H9 (cell line): ENCODE measurements around the gene TUB. TPM values are rescaled to one million over a fixed set of nuclear protein-coding genes. Genes with fewer than 3 reads are reported as not detected.

Experiments used
- DNase-seq: peaks from one replicate; pipeline ENCODE4 v3.0.0-alpha.2; 2017
- H2AFZ ChIP-seq: one replicate; pipeline ENCODE4 v1.6.1; 2013; ENCODE audit warnings: mild to moderate bottlenecking, low read length, control low read depth, moderate library complexity
- H2AK5ac ChIP-seq: 2 replicates; pipeline ENCODE4 v1.6.1; 2013; ENCODE audit warnings: low read length, control low read depth, mixed read lengths; ENCODE audit not compliant: insufficient read length
- H2BK120ac ChIP-seq: one replicate; pipeline ENCODE4 v1.6.1; 2013; ENCODE audit warnings: low read depth, mild to moderate bottlenecking, low read length, control low read depth, inconsistent platforms; ENCODE audit not compliant: poor library complexity, severe bottlenecking
- H2BK12ac ChIP-seq: 2 replicates; pipeline ENCODE4 v1.6.1; 2013; ENCODE audit warnings: low read length, control low read depth, mixed read lengths, low read depth; ENCODE audit not compliant: insufficient read length
- H2BK15ac ChIP-seq: 2 replicates; pipeline ENCODE4 v1.6.1; 2013; ENCODE audit warnings: low read depth, low read length, control low read depth
- H2BK20ac ChIP-seq: one replicate; pipeline ENCODE4 v1.6.1; 2013; ENCODE audit warnings: low read depth, mild to moderate bottlenecking, low read length, control low read depth, inconsistent platforms; ENCODE audit not compliant: poor library complexity, severe bottlenecking
- H2BK5ac ChIP-seq: 2 replicates; pipeline ENCODE4 v1.6.1; 2013; ENCODE audit warnings: low read length, control low read depth, mixed read lengths; ENCODE audit not compliant: insufficient read length
- H3K14ac ChIP-seq: 2 replicates; pipeline ENCODE4 v1.6.1; 2013; ENCODE audit warnings: low read length, control low read depth; ENCODE audit not compliant: insufficient read depth
- H3K18ac ChIP-seq: 2 replicates; pipeline ENCODE4 v1.6.1; 2013; ENCODE audit warnings: low read depth, mild to moderate bottlenecking, mixed read lengths, low read length, control low read depth; ENCODE audit not compliant: insufficient read length
- H3K23ac ChIP-seq: 2 replicates; pipeline ENCODE4 v1.6.1; 2013; ENCODE audit warnings: low read length, control low read depth, mixed read lengths, low read depth; ENCODE audit not compliant: insufficient read length
- H3K23me2 ChIP-seq: 2 replicates; pipeline ENCODE4 v1.6.1; 2013; ENCODE audit warnings: low read depth, mild to moderate bottlenecking, mixed read lengths, low read length, control low read depth; ENCODE audit not compliant: insufficient read length, poor library complexity, severe bottlenecking
- H3K27ac ChIP-seq: 2 replicates; pipeline ENCODE4 v1.5.1; 2013; ENCODE audit warnings: low read length, control low read depth, mixed read lengths, low read depth; ENCODE audit not compliant: insufficient read length
- H3K27me3 ChIP-seq: 2 replicates; pipeline ENCODE4 v1.6.1; 2013; ENCODE audit warnings: low read length, control low read depth, inconsistent platforms; ENCODE audit not compliant: insufficient read depth
- H3K4ac ChIP-seq: 2 replicates; pipeline ENCODE4 v1.6.1; 2013; ENCODE audit warnings: low read depth, mild to moderate bottlenecking, control low read depth, inconsistent platforms, low read length, moderate library complexity
- H3K4me1 ChIP-seq: 2 replicates; pipeline ENCODE4 v1.6.1; 2013; ENCODE audit warnings: low read length, control low read depth, inconsistent platforms; ENCODE audit not compliant: insufficient read depth
- H3K4me2 ChIP-seq: 2 replicates; pipeline ENCODE4 v1.6.1; 2013; ENCODE audit warnings: low read length, control low read depth, mixed read lengths; ENCODE audit not compliant: insufficient read length, insufficient read depth
- H3K56ac ChIP-seq: 2 replicates; pipeline ENCODE4 v1.6.1; 2013; ENCODE audit warnings: low read depth, mild to moderate bottlenecking, mixed read lengths, low read length, control low read depth; ENCODE audit not compliant: insufficient read length
- H3K79me1 ChIP-seq: 2 replicates; pipeline ENCODE4 v1.6.1; 2013; ENCODE audit warnings: low read depth, mild to moderate bottlenecking, moderate library complexity, low read length, control low read depth, inconsistent platforms; ENCODE audit not compliant: insufficient read depth, poor library complexity, severe bottlenecking
- H3K79me2 ChIP-seq: 2 replicates; pipeline ENCODE4 v1.6.1; 2013; ENCODE audit warnings: low read length, control low read depth, inconsistent platforms; ENCODE audit not compliant: insufficient read depth
- H3K9ac ChIP-seq: 2 replicates; pipeline ENCODE4 v1.6.1; 2013; ENCODE audit warnings: low read length, control low read depth, mixed read lengths; ENCODE audit not compliant: insufficient read length; ENCODE audit errors: extremely low read depth
- H3K9me3 ChIP-seq: one replicate; pipeline ENCODE4 v1.6.1; 2013; ENCODE audit warnings: low read depth, low read length, inconsistent platforms; ENCODE audit not compliant: control insufficient read depth
- H3T11ph ChIP-seq: one replicate; pipeline ENCODE4 v1.6.1; 2013; ENCODE audit warnings: mild to moderate bottlenecking, low read length, control low read depth, inconsistent platforms
- H4K20me1 ChIP-seq: one replicate; pipeline ENCODE4 v1.6.1; 2013; ENCODE audit not compliant: control insufficient read depth, insufficient read length, insufficient read depth
- H4K5ac ChIP-seq: 2 replicates; pipeline ENCODE4 v1.6.1; 2013; ENCODE audit warnings: low read depth, mild to moderate bottlenecking, mixed read lengths, low read length, control low read depth; ENCODE audit not compliant: insufficient read length
- H4K8ac ChIP-seq: replicated peaks from 2 replicates; pipeline ENCODE4 v1.6.1; 2013; ENCODE audit warnings: low read length, control low read depth, mixed read lengths, low read depth; ENCODE audit not compliant: insufficient read length
- H4K91ac ChIP-seq: 2 replicates; pipeline ENCODE4 v1.6.1; 2013; ENCODE audit warnings: low read depth, mild to moderate bottlenecking, moderate library complexity, mixed read lengths, low read length, control low read depth; ENCODE audit not compliant: insufficient read length
- H3K27ac Mint-ChIP-seq, 3 experiments: 2 replicates in 2 of 3; 3 replicates in 1 of 3; pipeline ENCODE4 v1.8.0; 2020 to 2021; ENCODE audit warnings: mixed read lengths in 3 of 3, mild to moderate bottlenecking in 1 of 3, moderate library complexity in 1 of 3
- H3K27me3 Mint-ChIP-seq: 2 replicates; pipeline ENCODE4 v1.8.0; 2021; ENCODE audit warnings: low read depth, mild to moderate bottlenecking, moderate library complexity, mixed read lengths
- H3K36me3 Mint-ChIP-seq, 3 experiments: 2 replicates in 2 of 3; 3 replicates in 1 of 3; pipeline ENCODE4 v1.8.0; 2020 to 2021; ENCODE audit warnings: low read depth in 3 of 3, mixed read lengths in 3 of 3; ENCODE audit not compliant: insufficient read depth in 1 of 3
- H3K4me1 Mint-ChIP-seq, 2 experiments: 2 replicates each; pipeline ENCODE4 v1.8.0; 2020; ENCODE audit warnings: mixed read lengths in 2 of 2
- H3K4me3 Mint-ChIP-seq, 2 experiments: 2 replicates in 1 of 2; 3 replicates in 1 of 2; pipeline ENCODE4 v1.8.0; 2020 to 2021; ENCODE audit warnings: mild to moderate bottlenecking in 2 of 2, mixed read lengths in 2 of 2, moderate library complexity in 1 of 2
- H3K9me3 Mint-ChIP-seq, 2 experiments: 2 replicates in 1 of 2; 3 replicates in 1 of 2; pipeline ENCODE4 v1.8.0; 2020; ENCODE audit warnings: mild to moderate bottlenecking in 2 of 2, mixed read lengths in 2 of 2, moderate library complexity in 1 of 2
- CTCF ChIP-seq: fragments of 200-600 bp; sonication (generic); conservative IDR thresholded peaks from 3 replicates; pipeline ENCODE4 v1.8.0; 2021; ENCODE audit warnings: antibody characterized with exemption, mild to moderate bottlenecking
- WGBS: extraction: QIAGEN DNeasy Blood & Tissue Kit; methylation state at CpG from one replicate; pipeline ENCODE4 v1.1.7; 2013; ENCODE audit warnings: missing lambda C conversion rate, low lambda C conversion rate, mixed read lengths; ENCODE audit not compliant: insufficient read length; ENCODE audit errors: extremely low coverage; 5-methylcytosine and 5-hydroxymethylcytosine counted together
- total RNA-seq: library from RNA; stranded (reverse); gene quantifications from 2 replicates; pipeline ENCODE4 v1.2.1, GENCODE V29; 2021

Gene TUB
- total RNA-seq, 1 experiment from 2014 or later = 14.8 TPM

GRCh38 chr11:8111636-8112035 lies 30.6 kb downstream of the TUB start:
- H2BK120ac ChIP-seq = no peak overlapping the region
- DNase-seq = no peak
- no CpG with 5 or more reads among the region's 8 CpGs for WGBS
- H2BK5ac ChIP-seq = no peak overlapping the region
- H2AK5ac ChIP-seq = no peak overlapping the region
- H4K91ac ChIP-seq = no peak overlapping the region
- Mint-ChIP-seq H3K36me3 (peaks cover 15 to 32% (median 22%) of the 10 kb centered on the region in 3 experiments; a peak in 5 of 7 replicates), H3K4me1 (no peaks in the 10 kb centered on the region), H3K4me3 (no peak overlapping the region), H3K9me3 (no peaks in the 10 kb centered on the region), H3K27ac (no peak overlapping the region), H3K27me3 (no peaks in the 10 kb centered on the region)
- H3K27ac ChIP-seq = no peak overlapping the region
- H3T11ph ChIP-seq = no peak overlapping the region
- no peak overlapping the region for H2BK12ac ChIP-seq
- H2AFZ ChIP-seq = no peak overlapping the region
- no peak overlapping the region for H2BK15ac ChIP-seq
- H3K4me2 ChIP-seq = no peak overlapping the region
- H3K23ac ChIP-seq = no peak overlapping the region
- H3K18ac ChIP-seq = no peak overlapping the region
- H4K8ac ChIP-seq = no peak overlapping the region
- H3K4ac ChIP-seq = no peak overlapping the region
- H3K4me1 ChIP-seq = no peaks in the 10 kb centered on the region
- H4K20me1 ChIP-seq = no peaks in the 10 kb centered on the region
- no peak for TF ChIP-seq CTCF
- H3K27me3 ChIP-seq = no peaks in the 10 kb centered on the region
- H3K79me1 ChIP-seq = no peaks in the 10 kb centered on the region
- H3K23me2 ChIP-seq = no peaks in the 10 kb centered on the region
- H4K5ac ChIP-seq = no peak overlapping the region
- no peaks in the 10 kb centered on the region for H3K9me3 ChIP-seq
- H3K56ac ChIP-seq = no peak overlapping the region
- no peak overlapping the region for H3K9ac ChIP-seq
- no peak overlapping the region for H2BK20ac ChIP-seq
- H3K79me2 ChIP-seq = peaks cover 2% of the 10 kb centered on the region; the same call in 1 of the 2 replicates
- no peak overlapping the region for H3K14ac ChIP-seq
